Measurements from ENCODE around the gene ACOXL.

DNA sequence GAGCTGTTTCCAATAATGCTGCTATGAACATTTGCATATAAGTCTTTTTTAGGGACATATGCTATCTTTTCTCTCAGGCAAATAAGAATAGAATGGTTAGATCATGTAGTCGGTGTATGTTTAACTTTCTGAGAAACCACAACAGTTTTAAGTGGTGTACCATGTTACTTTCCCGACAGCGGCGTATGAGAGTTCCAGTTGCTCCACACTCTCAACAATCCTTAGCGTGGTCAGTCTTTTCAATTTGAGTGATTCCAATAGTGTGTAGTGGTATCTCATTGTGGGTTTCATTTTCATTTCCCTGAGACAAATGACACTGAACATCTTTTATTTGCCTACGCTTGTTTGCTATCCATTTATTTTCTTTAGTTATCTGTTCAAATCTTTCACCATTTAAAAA lies 149.5 kb downstream of the ACOXL start:
- TF ChIP-seq, protein P1, sequence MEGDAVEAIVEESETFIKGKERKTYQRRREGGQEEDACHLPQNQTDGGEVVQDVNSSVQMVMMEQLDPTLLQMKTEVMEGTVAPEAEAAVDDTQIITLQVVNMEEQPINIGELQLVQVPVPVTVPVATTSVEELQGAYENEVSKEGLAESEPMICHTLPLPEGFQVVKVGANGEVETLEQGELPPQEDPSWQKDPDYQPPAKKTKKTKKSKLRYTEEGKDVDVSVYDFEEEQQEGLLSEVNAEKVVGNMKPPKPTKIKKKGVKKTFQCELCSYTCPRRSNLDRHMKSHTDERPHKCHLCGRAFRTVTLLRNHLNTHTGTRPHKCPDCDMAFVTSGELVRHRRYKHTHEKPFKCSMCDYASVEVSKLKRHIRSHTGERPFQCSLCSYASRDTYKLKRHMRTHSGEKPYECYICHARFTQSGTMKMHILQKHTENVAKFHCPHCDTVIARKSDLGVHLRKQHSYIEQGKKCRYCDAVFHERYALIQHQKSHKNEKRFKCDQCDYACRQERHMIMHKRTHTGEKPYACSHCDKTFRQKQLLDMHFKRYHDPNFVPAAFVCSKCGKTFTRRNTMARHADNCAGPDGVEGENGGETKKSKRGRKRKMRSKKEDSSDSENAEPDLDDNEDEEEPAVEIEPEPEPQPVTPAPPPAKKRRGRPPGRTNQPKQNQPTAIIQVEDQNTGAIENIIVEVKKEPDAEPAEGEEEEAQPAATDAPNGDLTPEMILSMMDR (IDR thresholded peaks at IDR 0.05): no peak
- TF ChIP-seq POLR2A (IDR thresholded peaks at IDR 0.05): no peak
